Activated CD4-positive, alpha-beta T cell treated with anti-CD3 and anti-CD28 coated beads, Interleukin-2, Interleukin-4, amounts not matched to agents 100 ng/mL and 50 ng/mL, durations not matched to agents 16 hours and 8 hours (primary cell): Measurements from ENCODE around the gene APELA.
"Not testable (repeated sequence)": the region's sequence is repeated elsewhere in the genome, so short reads cannot be mapped to it uniquely, and the experiment has no call there.

Source experiments
- DNase-seq: peaks from one replicate; pipeline ENCODE4 v3.0.0-alpha.2; 2020; ENCODE audit warnings: low spot score

The APELA gene

GRCh38 chr4:164926301-164926700, 49.3 kb downstream of the APELA start:
- DNase-seq = no peak

GRCh38 chr4:164927101-164927500, 50.1 kb downstream of the APELA start:
- DNase-seq = not testable (repeated sequence)

- no peak for DNase-seq
Observed at GRCh38 chr4:164930647-164931046, 53.7 kb downstream of the APELA start.

- DNase-seq = no peak
Observed at GRCh38 chr4:164931551-164932324, 54.8 kb downstream of the APELA start.

- DNase-seq = no peak
Observed at GRCh38 chr4:164933244-164933643, 56.3 kb downstream of the APELA start.

GRCh38 chr4:164935363-164935762, 58.4 kb downstream of the APELA start:
- no peak for DNase-seq

DNA sequence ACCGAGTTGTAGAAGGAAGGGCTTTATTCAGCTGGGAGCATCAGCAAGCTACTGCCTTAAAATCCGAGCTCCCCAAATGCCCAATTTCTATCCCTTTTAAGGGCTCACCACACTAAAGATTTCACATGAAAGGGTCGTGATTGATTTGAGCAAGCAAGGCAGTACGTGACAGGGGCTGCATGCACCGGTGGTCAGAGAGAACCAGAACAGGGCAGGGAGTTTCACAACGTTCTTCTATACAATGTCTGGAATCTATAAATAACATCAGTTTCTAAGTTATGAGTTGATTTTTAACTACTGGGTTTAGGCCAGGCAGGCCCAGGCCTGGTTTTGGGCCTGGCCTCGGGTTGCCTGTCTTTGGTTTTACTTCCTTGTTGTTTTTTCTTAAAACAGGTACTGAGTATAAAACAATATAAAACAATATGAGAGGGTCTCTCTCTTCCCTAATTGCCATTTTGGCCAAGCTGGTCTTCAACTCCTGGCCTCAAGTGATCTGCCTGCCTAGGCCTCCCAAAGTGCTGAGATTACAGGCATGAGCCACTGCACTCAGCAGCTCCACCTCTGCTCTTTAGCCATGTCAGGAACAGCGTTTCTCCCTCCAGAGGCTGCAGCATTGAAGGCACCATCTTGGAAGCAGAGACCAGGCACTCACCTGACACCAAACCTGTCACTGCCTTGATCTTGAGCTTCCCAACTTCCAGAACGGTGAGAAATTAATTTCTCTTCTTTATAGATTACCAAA, 59.1 kb downstream of the APELA start:
- not testable (repeated sequence) for DNase-seq

DNA sequence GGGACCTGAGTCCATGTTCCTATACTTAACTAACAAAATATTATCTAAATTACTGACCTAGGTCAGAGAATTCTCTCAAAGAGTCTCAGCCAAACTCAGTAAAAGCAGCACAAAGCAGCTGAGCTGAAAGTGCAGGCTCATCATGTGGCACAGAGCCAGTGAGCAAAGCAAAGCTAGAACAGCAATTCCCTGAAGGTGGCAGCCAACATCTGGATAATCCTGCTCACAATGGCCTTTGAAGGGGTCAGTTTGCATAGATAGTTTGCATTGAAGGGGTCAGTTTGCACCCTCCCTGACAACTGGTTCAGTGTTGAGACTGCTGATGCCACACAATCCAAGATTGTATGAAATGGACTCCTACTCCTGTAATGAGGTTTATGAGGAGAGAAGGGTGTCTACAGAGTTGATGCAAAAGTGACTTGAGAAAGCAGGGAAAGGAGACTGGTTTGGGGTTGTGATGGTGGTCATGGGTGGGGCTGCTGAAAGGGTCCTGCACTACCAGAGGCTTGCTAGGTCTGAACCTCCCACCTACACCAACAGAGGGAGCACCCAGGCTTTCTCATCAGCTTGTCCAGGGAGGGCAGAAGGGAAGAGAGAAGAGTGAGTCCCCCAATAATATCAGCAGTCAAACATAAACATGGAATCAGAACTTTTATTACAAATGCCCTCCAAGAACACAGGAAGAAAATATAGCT, 60.7 kb downstream of the APELA start:
- DNase-seq = no peak

- DNase-seq = no peak
Observed at GRCh38 chr4:164943192-164943591, 66.2 kb downstream of the APELA start.

GRCh38 chr4:164945146-164945545, 68.2 kb downstream of the APELA start:
- no peak for DNase-seq

- DNase-seq = no peak
Observed at GRCh38 chr4:164946810-164947209, 69.8 kb downstream of the APELA start.
